SK-N-MC (cell line): ENCODE measurements around the gene AP4E1.

Experiments
- EZH2 ChIP-seq: fragments of 200-600 bp; sonication (generic); IDR thresholded peaks from one replicate; pipeline ENCODE4 v1.6.1; 2017; ENCODE audit warnings: antibody characterized with exemption
- POLR2AphosphoS5 ChIP-seq: IDR thresholded peaks from 2 replicates; pipeline ENCODE4 v1.6.1; 2012; ENCODE audit warnings: mild to moderate bottlenecking, low read depth, low read length, borderline replicate concordance

DNA sequence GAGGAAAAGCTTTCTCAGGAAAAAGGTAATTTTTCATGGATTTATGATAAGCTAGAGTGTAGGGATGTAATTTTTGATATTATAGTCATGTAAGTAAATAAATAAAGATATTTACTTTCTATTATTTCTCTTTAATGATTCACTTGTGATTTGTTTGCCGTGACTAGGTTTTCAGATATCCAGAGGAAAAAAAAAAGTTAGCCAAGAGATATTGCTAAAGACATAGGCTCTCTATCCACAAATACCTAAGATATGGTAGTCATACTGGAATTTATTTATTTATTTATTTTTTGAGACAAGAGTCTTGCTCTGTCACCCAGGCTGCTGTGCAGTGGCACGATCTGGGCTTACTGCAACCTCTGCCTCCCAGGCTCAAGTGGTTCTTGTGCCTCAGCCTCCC lies 59.9 kb downstream of the AP4E1 start:
- no peak for TF ChIP-seq EZH2
- no peak for TF ChIP-seq POLR2AphosphoS5
